ENCODE results near the gene DNER.
"Not testable (repeated sequence)": the region's sequence is repeated elsewhere in the genome, so short reads cannot be mapped to it uniquely, and the experiment has no call there.

The DNER gene, protein sequence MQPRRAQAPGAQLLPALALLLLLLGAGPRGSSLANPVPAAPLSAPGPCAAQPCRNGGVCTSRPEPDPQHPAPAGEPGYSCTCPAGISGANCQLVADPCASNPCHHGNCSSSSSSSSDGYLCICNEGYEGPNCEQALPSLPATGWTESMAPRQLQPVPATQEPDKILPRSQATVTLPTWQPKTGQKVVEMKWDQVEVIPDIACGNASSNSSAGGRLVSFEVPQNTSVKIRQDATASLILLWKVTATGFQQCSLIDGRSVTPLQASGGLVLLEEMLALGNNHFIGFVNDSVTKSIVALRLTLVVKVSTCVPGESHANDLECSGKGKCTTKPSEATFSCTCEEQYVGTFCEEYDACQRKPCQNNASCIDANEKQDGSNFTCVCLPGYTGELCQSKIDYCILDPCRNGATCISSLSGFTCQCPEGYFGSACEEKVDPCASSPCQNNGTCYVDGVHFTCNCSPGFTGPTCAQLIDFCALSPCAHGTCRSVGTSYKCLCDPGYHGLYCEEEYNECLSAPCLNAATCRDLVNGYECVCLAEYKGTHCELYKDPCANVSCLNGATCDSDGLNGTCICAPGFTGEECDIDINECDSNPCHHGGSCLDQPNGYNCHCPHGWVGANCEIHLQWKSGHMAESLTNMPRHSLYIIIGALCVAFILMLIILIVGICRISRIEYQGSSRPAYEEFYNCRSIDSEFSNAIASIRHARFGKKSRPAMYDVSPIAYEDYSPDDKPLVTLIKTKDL

DNA sequence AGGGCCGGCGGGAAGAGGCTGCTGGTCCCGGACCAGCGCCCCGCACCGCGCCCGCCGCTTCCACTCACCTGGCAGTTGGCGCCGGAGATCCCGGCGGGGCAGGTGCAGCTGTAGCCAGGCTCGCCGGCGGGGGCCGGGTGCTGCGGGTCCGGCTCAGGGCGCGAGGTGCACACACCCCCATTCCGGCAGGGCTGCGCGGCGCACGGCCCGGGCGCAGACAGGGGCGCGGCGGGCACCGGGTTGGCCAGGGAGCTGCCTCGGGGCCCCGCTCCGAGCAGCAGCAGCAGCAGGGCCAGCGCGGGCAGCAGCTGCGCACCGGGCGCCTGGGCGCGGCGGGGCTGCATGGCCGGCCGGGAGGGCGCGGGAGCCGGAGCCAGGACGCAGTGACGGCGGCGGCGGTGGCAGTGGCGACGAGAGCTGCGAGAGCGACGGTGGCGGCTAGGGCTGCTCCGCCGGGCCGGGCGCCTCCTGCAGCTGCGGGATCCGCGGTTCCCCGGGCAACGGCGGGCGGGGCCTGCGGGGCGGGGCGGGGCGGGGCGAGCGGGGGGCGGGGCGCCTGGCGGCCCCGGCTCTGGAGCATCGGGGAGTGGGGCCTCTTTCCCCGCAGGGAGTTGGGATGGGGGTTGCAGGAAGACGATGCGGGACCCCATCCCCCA is at the start of gene DNER:
Gene DNER, minus strand, starts transcription at position 476 of the 656 bp plus-strand sequence. Its CDS starts 132 bp downstream, at position 344.
- no peak for DNase-seq (ENCODE audit: low read depth in 2 of 2)

DNA sequence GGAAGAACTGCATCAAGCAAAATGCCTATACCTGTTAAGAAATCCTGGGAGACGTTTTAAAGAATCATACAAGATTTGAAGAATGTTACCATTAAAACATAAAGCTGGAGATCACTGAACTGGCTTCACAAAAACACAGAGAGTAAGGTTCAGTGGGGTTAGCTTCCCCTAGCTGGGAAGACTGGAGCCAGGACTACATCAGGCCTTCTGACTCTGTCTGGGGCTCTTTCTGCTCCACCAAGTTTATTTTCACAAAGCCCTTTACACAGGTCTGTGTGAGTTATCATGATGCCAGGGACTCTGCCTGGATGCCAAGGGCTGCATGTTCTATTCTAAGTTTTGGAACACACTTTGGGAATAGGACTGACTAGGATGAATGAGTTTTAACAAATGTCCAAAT is 47.3 kb upstream of the DNER start:
- DNase-seq (ENCODE audit: low read depth in 2 of 2), result no peak

DNA sequence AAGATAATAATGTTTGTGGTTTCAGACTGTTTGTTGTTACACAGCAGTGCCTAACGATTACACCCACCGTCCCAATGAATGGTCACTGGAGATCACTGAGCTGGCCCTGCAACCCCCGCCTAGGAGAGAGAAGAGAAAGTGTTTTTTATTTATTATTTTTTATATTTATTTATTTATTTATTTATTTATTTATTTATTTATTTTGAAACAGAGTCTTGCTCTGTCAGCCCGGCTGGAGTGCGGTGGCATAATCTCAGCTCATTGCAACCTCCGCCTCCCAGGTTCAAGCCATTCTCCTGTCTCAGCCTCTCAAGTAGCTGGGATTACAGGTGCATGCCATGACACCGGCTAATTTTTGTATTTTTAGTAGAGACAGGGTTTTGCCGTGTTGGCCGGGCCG is 43.1 kb upstream of the DNER start:
- not testable (repeated sequence) for DNase-seq (ENCODE audit: low read depth in 2 of 2)

DNA sequence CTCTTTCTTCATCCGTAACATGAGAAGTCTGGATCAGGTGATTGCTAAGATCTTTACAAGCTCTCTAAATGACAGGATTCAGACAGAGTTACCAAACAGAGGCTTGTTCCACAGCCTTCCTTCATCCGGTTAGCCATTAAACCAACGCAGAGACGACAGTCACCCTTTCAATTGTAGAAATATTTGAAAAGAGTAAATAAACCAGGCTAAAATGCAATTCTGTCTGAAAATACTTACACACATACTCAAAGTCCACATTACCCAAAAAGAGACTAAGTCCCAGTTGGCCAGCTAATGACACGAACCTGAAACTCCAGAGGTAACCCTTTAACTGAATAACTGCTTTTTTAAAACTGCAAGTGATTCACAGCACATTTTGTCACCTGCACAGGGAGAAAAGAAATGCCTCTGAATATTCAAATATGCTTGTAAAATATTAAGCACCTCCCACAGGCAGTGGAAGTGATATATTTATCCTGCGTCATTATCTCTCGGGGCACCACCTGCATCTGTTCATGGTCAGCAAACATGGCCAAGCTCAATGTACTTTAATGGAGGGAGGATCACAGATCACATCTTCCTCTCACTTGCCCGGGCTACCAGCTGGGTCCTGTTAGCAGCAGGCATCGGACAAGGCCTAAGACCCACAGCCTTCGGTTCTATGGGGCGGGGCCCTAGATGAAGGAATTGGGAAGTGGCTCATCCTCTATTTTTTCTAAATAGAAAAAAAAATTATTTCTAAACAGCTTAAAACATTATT is 38.8 kb upstream of the DNER start:
- no peak for DNase-seq (ENCODE audit: low read depth in 2 of 2)

DNA sequence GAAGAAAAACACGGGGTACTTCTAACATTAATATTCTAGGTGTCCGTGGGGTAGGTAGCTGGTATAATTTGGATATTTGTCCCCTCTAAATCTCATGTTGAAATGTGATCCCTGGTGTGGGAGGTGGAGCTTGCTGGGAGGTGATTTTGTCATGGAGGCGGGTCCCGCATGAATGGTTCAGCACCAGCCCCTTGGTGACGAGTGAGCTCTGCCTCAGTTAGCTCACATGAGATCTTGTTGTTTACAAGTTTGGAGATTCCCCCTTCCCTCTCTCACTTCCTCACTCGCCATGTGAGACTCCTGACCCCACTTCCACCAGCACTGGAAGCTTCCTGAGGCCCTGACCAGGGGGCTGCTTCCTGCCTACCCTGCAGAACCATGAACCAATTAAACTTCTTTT is 35.4 kb upstream of the DNER start:
- DNase-seq (ENCODE audit: low read depth in 2 of 2), result no peak

DNA sequence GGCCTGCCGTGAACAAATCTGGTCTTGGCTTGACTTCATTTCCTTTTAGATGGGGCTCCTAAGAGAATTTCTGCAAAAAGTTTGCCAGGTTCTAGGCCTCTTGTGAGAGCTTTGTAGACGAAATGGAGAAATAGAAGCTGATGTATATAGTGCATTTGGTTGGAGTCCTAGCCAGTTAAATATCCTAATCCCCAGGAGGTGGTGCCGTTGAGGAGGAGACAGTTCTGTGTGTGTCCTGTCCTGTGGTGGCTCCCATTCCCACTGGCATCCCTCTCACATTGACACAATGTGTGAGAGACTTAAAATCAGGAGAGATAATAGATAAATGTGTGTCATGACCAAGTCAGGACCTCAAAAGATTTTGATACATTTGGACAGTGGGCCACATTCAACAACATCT is 34.6 kb upstream of the DNER start:
- DNase-seq (ENCODE audit: low read depth in 2 of 2), result no peak

DNA sequence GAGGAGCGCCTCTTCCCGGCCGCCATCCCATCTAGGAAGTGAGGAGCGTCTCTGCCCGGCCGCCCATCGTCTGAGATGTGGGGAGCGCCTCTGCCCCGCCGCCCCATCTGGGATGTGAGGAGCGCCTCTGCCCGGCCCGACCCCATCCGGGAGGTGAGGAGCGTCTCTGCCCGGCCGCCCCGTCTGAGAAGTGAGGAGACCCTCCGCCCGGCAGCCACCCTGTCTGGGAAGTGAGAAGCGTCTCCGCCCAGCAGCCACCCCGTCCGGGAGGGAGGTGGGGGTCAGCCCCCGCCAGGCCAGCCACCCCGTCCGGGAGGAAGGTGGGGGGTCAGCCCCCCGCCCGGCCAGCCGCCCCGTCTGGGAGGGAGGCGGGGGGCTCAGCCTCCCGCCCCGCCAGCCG is 28.3 kb upstream of the DNER start:
- DNase-seq (ENCODE audit: low read depth in 2 of 2), result not testable (repeated sequence)

DNA sequence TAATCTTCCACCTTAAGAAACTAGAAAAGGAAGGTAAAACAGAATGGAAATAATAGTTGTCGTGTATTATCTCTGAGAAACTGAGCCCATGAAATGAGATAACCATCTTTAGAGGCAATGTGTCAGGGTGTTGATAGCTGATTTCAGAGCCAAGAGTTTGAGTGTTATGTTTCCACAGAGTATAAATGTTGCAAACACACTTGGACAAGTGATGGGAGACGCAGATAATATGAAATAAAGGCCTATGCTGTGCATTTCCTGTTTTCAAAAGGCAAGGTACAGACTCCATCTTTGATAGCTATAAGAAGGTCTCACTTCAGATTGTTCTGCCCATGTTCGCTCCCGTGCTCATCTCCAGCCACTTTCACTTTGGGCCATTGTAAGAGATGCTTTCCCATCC is 25.9 kb upstream of the DNER start:
- no peak for DNase-seq (ENCODE audit: low read depth in 2 of 2)

DNA sequence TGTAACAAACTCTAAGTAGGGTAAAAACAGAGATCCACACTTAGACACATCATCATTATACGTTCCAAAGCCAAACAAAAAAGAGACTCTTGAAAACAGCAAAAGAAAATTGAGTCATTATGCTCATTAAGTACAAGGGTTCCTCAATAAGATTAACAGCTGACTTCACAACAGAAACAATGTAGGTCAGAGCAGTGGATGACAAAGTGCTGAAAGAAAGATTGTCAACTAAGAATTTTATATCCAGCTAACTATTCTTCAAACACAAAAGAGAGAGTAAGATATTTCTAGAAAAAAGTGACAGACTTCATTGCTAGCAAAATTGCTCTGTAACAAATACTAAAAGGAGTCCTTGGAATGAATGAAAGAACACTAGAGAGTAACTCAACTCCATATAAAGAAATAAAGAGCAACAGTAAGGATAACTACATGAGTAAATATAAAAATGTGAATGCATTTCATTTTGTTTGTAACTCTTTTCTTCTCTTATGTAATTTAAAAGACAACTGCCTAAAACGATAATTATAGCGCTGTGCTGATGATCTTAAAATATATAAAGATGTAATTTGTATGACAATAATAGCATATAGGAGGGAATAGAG is 23.8 kb upstream of the DNER start:
- no peak for DNase-seq (ENCODE audit: low read depth in 2 of 2)

DNA sequence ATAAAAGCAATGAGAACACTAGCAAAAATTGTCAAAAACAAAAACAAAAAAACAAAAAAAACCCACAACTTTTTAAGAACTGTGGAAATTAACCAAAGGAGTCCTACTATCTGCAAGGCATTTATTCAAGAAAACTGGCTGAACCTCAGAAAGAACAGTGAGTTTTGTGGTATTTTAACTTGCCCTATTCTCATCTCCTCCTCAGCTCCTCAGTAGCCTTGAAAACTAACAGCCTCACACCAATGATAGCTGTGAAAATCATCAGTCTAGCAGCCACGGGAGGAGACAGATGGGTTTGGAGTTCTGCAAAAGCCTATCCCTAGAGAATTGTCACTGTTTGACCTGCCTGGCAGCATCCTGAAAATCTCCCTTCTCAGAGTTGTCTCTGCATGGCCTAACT is 20.1 kb upstream of the DNER start:
- DNase-seq (ENCODE audit: low read depth in 2 of 2), result no peak

DNA sequence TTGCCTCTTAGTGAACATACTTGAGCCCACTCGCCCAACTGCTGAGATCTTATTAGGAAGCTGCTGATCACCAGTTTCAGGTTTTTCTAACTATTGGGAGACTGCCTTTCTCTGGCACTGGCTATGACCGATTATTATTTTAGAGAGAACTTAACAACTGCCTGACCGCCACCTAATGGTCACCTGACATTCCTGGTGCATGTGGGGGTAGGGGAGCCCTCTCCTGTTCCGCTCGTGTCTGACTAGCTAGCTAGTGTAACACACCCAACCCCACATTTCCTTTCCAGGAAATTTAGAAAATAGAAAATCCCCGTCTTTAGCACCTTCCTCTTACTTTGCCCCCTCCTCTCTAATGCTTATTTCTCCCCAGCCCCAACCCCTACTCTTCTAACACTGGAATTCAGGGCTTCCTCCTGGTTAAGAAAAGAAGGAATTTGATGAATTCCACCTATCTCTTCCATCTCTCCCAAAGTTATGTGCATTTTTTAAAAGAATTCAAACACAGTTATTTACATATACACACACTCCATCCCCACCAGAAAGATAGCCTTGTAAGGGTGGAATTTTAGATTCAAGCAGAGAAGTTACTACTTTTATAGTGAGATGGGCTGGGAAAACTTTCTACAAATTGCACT is 19.4 kb upstream of the DNER start:
- no peak for DNase-seq (ENCODE audit: low read depth in 2 of 2)

DNA sequence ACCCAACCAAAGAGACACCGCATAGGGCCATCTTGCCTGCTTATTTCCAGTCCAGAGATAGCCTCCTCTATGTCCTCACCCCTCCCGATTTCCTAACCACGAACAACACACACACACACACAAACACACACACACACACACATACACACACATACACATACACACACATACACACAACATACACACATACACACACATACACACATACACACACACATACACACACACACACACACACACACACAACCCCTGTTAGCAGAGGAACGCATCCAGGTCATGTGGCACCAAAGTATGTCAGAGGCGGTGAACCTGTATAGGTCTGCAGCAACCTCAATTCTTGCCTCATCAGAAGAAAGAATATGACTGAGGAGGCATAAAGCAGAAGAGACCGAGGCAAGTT is 18.5 kb upstream of the DNER start:
- no peak for DNase-seq (ENCODE audit: low read depth in 2 of 2)

DNA sequence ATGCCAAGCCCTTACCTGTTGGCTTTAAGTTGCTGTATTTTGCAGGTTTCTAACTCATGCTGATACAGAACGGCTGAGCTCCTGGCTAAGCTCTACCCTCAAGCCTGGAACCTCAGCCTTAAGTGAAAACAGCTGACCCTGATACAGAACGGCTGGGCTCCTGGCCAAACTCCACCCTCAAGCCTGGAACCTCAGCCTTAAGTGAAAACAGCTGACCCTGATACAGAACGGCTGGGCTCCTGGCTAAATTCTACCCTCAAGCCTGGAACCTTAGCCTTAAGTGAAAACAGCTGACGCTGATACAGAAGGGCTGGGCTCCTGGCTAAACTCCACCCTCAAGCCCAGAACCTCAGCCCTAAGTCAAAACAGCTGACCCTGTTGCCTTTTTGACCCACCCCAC is 17.6 kb upstream of the DNER start:
- no peak for DNase-seq (ENCODE audit: low read depth in 2 of 2)

DNA sequence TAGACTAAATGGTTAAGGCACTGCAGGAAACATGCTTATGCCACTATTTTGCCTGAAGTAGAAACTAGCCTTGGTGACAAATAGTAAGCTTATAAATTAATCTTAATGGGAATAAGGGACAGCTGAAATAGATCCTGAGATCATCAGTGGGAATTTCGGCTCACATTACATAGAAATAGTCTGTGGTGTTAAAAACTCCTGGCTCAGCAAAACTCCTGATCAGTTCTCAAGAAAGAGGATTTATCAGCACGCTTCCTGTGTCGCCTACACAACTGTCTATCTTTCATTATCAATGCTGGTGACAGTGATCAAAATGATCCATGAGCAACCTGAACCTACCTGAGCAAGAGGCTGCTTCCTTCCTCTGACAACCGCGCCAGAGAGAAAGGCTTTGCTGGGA is 17.0 kb upstream of the DNER start:
- DNase-seq (ENCODE audit: low read depth in 2 of 2), result no peak

DNA sequence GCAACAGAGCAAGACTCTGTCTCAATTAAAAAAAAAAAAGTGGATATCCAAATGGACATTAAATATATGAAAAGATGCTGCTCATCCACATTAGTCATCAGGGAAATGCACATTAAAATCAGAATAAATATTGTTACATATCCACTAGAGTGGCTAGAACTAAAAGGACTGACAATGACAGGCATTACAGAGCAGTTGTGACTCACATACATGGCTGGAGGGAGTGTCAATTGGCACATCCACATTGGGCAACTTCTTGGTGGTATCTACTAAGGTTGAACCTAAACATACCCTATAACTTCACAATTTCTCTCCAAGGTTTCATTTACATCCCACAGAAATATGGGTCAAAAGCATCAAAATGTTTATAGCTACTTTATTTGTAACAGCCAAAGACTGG is 14.0 kb upstream of the DNER start:
- no peak for DNase-seq (ENCODE audit: low read depth in 2 of 2)

DNA sequence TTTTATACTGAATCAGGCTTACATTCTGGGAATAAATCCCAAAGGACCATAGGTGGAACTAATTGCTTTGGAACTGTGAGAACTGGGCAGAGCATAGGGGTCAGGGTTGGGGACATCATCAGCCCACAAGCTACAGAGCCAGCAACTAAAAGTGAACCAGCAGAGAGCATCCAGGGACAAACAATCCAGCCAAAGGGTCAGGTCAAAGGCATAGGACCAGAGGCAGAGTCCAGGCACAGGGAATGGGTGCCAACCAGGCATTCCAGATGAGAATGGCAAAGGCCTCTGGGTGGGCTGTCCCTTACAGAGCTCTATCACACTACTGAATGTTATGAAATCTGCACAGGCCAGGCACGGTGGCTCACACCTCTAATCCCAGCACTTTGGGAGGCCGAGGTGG is 12.3 kb upstream of the DNER start:
- no peak for DNase-seq (ENCODE audit: low read depth in 2 of 2)

DNA sequence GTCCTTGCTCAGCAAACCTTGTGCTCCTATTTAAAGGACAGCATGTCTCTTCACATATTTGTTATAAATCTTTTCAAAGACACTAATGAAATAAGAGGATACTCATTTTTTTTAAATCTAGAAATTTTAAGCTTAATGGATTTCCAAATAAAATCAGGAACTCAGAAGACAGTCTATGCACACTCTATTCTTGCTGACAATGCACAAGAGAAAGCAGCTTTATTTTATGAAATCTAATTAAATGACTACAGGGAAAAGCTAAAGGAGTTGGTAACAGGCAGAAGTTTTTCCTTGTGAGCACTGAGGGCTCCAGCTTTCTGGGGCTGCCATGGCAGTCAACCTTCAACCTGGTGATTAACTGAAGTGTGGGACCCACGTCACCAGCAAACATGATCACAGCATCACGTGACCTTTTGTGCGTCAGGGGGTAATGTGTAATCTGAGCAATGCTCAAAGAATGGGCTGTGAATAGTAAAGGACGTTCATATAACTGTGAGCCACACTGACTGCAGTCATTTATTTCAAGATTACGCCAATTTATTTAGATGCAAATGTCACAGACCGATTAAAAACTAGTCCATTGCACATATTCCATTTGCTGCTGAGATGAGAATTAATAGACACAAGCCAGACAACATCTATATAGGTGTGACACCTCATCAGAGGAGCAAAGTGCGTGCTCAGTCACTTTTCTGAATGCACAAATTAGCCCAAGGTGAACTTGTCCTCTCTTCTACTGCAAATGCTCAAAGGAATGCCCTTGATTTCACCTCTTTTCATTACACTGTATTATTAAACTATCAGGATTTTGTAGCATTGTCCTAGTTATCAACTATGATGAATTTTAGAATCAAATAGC is 11.6 kb upstream of the DNER start:
- DNase-seq (ENCODE audit: low read depth in 2 of 2), result no peak

DNA sequence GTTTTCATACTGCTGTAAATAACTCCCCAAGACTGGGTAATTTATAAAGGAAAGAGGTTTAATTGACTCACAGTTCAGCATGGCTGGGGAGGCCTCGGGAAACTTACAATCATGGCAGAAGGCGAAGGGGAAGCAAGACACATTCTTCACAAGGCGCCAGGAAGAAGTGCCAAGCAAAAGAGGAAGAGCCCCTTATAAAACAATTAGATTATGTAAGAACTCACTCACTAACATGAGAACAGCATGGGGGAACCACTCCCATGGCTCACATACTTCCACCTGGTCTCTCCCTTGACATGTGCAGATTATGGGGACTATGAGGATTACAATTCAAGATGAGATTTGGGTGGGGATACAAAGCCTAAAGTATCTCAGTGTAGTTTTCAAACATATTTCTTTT is 8.8 kb upstream of the DNER start:
- not testable (repeated sequence) for DNase-seq (ENCODE audit: low read depth in 2 of 2)

DNA sequence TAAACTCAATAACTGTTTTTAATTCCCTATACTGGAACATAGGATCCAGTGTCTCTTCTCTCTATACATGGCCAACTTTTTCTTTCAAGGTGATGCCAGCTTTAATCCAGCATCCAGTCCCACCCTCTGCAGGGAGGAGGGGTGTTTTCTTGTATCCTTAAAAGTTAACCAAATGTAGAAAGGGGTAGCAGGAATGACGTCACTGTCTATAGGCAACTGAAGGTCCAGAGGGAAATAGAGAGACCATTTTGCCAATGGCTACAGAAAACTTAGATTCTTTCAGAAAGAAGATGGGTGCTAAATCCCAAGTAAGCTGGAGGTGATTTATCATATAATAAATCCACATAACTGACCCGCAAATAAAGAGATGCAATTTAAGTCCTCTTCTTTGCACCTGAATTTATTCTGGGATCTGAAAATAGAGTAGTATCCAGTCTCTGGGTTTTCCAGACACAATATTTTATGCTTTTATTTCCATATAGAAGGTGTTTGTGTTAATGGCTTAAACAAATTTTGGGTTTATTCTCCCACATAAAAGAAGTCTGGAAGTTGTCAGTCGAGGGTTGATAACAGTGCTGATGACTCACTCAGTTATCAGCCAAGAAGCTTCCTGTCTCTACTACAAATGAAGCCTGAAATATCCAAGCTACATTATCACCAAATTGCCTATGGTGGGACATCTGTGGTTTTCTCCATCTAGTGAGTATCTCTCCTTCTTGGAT is 5.7 kb upstream of the DNER start:
- DNase-seq (ENCODE audit: low read depth in 2 of 2), result no peak

DNA sequence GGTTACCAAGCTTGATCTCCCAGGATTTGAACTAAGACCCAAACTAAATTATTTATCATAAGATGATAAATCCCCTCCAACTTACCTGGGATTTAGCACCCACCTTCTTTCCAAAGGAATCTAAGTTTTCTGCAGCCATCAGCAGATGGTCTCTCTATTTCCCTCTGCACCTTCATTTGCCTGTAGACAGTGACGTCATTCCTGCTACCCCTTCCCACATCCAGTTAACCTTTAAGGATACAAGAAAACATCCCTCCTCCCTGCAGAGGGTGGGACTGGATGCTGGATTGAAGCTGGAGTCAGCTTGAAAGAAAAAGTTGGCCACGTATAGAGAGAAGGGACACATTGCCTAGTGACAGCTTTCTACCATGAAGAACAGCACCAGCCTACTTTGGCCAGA is 3.7 kb upstream of the DNER start:
- DNase-seq (ENCODE audit: low read depth in 2 of 2), result no peak
